GDM1 (cell line): Measurements from ENCODE around the gene CSH2.

Experiments
- DNase-seq: peaks from one replicate; lab custom pipeline; 2025; lab: John Stamatoyannopoulos, UW

The CSH2 gene

DNA sequence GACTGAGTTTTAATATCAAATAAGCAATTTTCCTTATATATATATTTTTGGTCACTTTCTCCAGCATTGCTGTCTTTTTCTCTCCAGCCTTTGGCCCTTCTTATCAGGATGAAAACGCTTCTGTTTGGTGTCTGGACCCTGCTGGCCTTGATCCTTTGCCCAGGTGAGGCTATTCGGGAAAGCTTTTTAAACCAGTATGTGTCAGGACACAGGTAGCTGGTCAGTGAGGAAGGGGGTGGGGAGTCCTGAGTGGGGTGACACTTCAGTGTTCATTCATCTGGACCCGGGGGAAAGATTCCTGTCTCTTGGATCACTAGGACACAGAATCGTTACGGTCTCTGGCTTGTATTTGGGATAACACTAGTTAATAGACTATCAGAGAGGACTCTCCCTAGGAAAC is 18.8 kb downstream of the CSH2 start:
- DNase-seq = no peak

DNA sequence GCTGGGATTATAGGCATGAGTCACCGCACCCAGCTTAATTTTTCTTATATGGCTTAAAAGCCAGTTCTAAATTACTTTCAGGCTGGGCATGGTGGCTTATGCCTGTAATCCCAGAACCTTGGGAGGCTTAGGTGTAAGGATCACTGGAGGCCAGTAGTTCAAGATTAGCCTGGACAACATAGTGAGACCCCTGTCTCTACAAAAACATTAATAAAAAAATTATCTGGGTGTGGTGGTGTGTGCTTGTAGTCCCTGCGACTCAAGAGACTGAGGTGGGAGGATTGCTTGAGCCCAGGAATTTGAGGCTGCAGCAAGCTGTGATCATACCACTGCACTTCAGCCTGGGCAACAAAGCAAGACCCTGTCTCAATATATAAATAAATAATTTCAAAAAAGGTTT is 20.2 kb downstream of the CSH2 start:
- no peak for DNase-seq

DNA sequence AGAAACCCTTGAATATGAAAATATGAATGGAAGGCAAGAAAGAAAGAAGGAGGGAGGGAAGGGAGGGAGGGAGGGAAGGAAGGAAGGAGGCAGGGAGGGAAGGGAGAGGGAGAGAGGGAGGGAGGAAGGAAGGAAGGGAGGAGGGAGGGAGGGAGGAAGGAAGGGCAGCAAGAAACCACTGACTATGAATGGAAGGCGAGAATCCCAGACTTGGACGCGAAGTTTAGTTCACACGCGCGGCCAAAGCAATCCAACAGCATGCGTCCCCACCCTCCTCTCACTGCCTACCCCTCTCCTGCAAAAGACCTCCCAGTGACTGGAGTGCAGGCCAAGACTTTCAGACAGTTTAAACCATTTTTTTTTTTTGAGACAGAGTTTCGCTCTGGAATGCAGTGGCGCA is 23.1 kb downstream of the CSH2 start:
- DNase-seq = no peak

DNA sequence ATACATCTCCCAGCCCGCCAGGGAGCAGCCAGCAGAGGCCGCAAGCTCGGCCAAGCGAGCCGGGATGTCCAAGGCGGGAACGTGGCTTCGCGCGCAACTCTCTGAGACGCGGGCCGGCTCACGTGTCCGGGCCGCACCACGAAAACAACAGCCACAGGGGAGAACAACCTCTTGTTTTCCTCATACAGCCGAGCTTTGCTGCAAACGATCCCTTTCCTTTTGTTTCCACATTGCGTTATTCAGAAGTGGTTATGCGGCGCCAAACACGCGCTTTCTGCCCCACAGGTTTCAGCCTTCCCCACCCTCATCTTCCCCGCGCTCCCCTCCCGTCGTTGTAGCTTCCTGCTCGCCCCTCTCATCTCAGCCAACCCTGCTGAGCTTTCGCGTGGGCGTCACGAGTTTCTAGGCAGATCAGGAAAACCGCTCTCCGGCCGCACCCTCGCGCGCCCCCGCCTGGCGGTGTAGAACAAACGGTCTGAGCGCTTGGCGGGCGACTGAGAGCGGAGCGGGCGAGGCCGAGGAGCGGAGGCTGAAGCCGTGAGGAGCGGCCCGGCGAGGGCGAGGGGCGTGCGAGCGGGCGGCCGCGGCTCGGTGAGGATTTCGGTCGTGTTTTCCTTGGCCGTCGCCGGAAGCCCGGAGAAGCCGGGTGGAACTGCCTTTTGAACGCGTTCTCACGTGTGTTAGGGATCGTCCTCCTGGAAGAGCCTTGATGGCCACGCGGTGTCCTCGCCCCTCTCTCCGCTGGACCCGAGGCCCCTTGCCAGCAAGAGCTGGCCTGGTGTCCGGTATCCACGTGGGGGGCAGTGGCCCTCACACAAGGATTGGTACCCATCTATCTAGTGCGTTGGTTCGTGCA is 24.4 kb downstream of the CSH2 start:
- peak; percentile 84 for DNase-seq

DNA sequence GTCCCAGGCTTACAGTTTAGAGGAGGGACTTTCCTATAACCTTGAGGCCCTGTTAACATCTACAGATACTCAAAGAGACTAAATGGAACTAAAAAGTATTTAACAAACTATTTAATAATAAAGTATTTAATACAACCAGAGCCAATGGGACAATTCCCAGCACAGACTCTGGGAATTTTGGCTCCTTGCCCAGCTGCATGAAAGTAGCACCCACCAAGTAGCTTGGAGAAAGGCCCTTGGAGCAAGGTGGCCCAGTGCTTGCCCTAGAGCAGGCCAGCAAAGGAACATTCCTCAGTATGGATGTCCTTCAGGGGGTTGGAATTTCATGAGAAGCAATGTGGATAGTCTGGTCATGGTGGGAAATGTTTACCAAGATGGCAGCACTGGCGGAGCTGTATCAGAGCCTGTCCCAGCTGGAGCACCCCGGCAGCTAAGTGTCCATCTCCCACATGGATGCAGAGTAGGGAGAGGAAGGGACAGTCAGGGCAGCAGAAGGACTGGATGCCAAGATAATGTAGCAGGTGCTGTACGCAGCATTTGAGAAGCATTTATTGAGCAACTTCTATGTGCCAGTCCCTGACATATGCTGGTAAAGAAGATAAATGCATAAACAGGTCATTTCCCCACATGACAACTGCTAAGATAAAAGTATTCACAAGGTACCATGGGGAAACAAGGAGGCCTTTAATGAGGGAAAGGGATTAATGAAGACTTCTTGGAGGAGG is 25.8 kb downstream of the CSH2 start:
- DNase-seq = no peak

DNA sequence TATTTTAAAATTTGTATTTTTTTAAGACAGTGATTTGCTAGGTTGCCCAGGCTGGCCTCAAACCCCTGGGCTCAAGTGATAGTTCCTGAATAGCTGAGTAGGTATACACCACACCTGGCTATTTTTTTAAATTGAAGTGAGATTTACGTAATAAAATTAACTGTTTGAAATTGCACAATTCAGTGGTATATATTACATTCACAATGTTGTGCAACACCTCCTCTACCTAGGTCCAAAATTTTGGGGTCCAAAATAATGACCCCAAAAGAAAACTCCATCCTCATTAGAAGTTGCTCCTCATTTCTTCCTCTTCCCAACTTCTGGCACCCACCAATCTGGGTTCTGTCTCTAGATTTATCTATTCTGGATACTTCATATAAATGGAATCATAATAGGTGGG is 28.0 kb downstream of the CSH2 start:
- DNase-seq = no peak

DNA sequence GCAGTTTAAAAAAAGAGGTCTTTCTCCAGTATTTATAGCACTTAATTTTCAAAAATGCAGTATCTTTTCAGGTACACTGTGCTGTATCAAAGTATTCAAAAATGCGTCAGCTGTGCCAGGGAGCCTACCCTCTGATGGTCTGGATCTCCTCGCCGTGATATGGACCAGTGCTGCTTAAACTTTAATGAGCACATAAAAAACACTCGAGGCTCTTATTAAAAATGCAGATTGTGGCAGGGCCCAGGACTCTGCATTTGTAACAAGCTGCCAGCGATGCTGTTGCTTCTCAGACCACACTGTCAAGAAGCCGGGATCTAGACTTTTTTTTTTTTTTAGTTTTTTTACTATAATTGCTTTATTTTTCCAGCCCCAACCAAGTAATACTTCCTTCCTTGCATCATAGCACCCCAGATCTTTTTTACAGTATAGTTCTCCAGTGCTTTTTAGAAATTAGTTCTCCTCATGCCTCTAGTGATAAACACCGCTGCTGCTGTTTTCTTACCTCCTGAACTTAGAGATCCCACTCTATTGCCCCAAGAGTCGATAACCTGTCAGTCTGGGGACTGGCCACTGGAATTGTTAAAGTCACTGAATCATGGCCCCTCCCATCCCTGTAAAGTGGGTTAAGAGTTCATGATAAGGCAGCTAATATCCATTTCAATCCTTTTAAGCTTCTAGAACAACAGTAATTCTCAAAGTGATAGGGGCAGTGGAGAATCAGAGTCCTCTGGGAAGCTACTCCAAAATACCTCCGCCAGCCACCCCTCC is 29.4 kb downstream of the CSH2 start:
- no peak for DNase-seq

DNA sequence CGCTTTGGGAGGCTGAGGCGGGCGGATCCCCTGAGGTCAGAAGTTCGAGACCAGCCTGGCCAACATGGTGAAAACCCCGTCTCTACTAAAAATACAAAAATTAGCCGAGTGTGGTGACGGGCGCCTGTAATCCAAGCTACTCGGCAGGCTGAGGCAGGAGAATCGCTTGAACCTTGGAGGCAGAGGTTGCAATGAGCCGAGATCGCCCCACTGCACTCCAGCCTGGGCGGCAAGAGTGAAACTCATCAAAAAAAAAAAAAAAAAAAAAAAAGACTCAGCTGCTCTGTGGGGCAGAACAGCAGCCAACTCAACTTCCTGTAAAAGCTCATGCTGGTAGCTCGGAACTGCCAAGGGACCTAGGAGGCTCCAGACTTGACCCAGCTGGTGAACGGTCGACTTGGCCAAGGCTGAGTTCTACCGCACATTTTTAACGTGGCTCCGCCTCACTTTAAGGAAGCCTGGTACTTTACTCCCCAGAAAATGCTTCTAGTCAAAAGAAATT is 30.0 kb downstream of the CSH2 start:
- peak; percentile 28 for DNase-seq

DNA sequence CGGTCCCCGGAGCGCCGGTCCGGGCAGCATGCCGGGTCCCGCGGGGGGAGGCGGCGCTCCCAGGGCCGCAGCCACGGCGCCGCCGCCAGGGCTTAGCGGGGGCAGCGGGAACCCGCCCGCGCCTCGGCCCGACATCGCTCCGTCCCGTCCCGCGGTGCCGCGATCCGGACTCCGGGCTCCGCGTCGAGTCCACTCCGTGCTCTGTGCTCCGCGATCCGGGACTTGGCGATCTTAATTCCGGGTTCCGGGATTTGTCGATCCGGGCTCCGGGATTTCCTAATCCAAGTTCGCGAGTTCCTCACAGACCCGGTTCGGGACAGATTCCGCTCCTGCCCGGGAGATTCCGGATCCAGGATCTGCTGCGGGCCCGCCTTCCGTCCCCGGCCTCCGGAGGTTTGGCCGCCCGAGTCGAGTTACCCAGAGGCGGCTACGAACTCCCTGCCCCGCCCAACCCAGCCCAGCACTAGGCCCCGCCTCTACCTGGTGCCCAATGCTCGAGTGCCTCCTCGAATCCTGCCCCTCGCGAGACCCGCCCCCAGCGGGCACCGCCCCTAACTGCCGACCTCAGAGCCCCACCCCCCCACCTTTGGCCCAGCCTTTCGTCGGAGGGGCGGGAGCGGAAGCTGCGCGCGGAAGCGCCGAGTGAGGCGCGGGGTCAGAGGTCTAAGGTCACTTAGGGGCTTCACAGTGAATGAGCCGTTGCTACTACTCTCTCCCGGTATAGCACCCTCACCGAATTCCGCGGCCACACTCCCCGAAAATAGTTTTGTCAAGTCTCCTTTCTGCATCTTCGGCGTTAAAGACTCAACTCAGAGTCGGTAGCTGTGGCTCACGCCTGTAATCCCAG is 30.7 kb downstream of the CSH2 start, which contains the start of gene SMARCD2:
SMARCD2 (minus strand) TSS at position 146 of the 847 bp plus-strand sequence; CDS start at position 135, 11 bp downstream.
- DNase-seq = peak; percentile 99

DNA sequence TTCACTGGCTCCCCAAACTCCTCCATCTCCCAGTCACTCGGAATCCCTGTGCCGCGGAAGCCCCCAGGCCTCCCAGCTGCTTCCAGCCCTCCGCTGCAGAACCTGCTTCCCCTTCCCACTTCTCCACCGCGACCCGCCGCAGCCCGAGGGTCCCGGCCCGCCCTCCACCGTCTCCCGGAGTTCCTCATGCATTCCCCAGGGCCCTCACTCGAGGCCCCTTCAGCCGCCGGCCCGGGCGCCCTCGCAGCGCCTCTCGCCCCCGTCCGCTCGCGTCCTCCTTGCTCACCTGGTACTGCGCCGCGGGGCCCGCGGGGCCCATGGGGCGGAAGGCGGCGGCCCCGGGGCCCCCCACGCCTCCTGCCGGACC is 31.3 kb downstream of the CSH2 start:
- DNase-seq = no peak

DNA sequence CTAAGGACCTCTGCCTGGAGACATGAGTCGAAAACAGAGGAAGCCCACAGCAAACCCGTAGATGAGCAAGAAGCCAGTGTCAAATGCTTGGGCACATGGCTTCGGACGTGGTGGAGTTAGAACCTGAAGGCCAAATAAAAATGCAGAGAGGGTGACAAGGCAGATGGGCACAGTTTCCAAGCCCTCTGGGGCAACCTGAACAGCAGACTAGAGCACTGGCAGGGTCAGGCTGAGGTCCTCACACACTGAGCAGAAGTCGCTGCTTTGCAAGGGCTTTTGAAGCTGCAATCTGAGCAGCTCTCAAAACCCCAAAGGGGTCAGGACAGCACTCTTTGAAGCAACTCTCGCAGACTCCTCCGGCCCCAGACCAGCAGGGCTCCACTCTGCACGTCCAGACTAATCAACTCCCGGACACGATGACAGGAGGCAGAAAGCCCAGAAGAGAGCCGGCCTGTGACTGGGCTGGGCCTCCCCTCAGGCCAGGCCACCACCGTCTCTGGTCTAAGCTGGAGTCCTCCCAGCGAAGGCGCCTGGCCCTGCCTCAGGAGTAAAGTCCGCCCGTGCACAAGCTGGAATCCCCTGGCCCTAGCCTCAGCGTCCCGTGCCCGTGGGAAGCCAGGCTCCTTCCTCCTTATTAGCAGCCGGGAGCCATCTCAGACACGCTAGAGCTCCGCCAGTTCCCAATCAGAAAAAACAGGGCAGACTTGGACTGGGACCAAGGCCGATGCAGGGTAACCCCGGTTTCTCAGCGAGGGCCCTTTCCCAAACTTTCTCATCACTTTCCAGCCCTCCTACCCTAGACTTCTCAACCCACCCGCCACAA is 31.9 kb downstream of the CSH2 start:
- DNase-seq = no peak

DNA sequence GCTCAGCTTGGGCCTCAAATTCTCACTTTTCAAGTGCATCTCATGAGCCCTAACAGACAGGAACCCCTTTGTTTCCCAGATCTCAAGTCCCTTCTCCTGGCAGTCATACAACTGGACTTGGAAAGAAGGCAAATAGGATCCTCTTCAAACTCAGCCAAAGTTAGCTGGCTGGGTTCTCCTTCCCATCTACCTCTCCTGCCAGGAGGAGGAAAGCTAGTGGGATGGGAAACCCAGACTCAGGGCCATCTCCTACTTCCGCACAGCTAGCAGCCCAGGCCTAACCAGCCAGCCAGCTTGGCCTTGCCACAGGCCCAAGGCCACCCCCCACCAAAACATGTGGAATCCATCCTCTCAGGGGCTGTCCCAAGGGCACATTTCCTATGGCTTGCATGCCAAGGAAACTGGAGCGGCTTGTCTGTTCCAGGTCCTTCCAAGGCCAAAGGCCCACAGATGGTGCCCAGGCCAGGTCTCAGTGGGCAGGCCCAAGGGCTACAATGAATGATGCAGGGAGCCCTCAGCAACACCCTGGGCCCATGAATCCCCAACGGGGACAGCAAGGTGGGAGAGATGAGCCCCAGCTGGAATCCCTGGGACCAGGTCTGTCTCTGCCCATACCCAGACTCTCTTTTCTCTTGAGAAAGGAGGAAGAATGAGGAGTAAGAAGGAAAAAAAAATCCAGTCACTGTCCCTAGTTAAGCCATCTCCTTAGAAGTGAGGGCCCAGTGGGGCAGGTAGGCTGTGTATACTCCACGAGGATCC is 32.7 kb downstream of the CSH2 start:
- no peak for DNase-seq

DNA sequence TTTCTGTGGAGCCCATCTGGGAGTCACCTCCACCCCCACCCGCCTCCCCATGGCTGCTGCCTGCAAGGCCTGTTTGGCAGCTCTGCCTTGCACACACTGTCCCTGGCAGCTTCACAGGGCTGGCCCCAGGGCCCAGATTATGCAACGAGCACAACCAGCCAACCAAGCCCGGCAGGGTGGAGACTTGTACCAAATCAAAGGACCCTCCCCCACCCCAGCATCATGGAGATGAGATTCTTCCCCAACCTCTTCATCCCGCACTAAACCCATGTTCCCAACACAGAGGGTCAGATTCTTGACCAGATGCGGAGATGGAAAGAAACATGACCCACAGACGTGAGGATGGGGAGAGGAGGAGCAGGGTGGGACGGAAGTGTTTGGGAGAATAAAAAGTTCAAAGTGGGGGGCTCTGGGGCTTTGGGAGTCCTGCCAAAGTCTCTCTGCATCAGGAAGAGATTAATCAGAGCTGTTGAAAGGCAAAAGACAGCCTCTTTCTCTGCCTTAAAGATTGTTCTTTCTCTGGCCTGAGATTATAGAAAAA is 34.8 kb downstream of the CSH2 start:
- DNase-seq = no peak

DNA sequence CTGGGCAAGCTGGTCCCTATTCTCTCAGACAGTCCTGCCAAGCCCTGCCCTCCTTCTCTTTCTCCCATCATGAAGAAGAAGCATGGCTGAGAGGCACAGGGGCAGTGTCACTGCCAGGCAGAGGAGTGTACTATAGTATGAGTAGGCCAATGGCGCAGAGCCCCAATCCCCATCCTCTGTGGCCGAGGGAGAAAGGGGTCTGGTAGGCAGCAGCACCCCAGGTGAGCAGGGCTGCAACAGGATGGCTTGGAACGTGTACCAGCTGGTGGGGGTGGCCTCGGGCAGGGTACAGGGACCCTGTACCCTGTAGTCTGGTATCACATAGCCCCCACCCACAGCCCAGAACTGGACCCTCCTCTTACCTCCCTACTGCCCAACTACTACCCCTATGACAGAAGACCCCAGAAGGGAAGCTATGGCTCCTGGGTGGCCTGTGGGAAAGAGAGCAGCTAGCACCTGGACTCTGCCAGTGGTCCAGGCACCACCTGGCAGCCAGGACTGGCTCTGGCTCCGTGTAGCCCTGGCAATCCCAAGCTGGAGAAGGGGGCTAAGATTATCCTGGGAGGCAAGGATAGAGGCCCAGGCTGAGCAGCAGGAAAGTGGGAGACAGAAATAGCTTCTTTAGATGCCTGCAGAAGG is 35.4 kb downstream of the CSH2 start:
- DNase-seq = no peak

DNA sequence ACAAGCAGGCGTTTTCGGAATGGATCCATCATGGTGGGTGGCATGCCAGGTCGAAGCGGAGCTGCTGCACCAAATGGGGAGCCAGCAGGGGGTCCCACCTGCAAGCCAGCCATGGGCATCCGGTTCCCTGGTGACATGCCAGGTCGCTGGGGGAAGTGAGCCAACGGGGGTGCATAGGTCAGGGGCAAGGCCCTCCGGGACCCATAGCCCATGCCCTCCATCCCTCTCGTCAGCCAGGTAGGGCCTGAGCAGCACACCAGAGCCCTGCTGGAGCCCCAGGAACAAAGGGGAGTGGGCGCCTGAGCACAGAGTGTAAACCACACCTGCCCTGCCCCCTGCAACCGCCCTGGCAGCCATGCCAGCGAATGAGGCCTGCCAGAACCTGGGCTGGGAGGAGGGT is 36.0 kb downstream of the CSH2 start:
- no peak for DNase-seq

DNA sequence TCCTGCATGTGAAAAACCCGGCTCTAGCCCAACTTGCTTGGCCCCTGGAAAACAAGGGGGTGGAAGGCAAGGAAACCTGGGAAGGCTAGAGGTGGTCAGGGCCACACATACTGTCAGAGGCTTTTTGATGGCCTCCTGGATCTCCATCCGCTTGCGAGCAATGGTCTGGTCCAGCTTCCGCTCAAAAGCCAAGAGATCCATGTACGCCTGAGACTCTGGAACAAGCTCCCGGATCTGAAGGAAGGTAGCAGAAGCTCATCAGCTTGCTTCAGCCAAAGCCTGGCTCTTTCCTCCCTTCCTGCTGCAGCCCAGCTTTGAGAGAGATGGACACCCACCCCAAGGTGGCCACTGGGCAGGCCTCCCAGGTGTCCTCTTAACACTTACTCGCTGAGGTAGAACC is 36.7 kb downstream of the CSH2 start:
- no peak for DNase-seq

DNA sequence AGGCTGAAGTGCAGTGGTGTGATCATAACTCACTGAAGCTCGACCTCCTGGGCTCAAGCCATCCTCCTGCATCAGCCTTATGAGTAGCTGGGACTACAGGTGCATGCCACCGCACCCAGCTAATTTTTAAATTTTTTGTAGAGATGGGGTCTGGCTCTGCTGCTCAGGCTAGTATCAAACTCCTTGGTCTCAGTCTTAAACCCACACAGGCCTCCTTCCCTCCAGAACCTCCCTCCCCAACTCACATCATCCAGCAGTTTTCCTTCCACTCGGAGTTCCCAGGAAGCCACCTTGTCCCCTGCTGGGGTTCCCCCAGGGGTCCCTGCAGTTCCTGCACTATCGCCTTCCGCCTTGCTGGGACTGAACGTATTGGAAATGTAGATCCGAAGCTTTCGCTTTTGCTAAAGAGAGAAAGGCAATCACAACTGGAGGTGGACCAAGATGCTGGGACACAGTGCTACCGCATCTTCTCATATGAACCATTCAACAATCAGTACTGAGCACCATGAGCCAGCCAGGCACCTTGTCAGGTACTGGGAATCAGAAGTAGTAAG is 38.2 kb downstream of the CSH2 start:
- DNase-seq = no peak

DNA sequence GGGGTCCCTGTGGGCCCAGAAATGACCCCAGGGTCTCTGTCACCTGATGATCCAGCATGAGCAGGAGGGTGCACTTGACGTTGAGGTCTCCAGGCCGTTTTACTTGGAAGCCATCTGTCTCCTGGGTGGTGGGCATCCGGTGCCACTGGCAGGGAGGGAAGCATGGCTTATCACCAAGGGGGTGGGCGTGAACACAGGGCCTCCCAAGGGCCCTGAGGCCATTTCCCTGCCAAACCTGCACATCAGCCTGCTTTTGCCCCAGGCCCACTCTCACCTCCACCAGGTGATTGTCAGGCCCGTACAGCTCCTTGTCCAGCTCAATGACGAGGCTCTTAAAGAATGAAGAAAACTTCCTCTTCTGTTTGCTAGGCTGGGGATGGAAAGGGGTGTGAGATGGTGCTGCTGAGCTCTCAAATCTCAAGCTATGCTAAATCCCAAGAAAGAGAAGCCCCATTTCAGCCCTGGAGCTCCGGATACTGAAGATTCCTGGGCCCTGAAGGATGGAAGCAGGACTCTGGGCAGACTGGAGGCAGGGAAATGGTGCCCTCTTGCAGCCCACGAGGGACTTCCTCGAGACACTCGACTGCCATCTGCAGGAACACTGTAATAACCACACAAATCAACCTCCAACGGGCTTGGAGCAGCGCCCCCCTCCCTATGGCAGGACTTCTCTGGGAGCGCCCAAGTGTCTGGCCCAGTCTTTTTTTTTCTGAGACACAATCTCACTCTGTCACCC is 38.9 kb downstream of the CSH2 start:
- peak; percentile 72 for DNase-seq
